Measurements from ENCODE around the gene GDI1. TPM values are rescaled to one million over a fixed set of nuclear protein-coding genes. Genes with fewer than 3 reads are reported as not detected.
A peak's percentile ranks its signal among the peaks of the same experiment; 100 is the strongest.

Gene GDI1
- total and polyA plus RNA-seq, 10 of the 15 experiments (the other 5 are each of a cell fraction or from before 2014, with no cell fraction given): 0.92 to 102 (median 49.6) TPM

GRCh38 chrX:154485150-154486051 lies 48.4 kb downstream of the GDI1 start:
- intact Hi-C loops (cut with micrococcal nuclease; ENCODE audit: unreplicated experiment): no loop called here
- BruUV-seq (replicated peaks): TSS peak; percentile 26
- ChIA-PET POLR2A (interaction anchor here (1.0 to 1.3 kb wide), 2 partner anchors 9 to 25 kb away, joined by 3 to 4 read pairs; no protein-coding TSS in a partner anchor), CTCF (interaction anchor here (1.0 to 2.1 kb wide), 2 partner anchors 42 to 86 kb away, joined by 5 to 6 read pairs; no protein-coding TSS in a partner anchor), RAD21 (ENCODE audit: unreplicated experiment) (interaction anchor here (1.4 kb wide), 1 partner anchor 12 kb away, joined by 4 read pairs; no protein-coding TSS in a partner anchor), SMC1A (ENCODE audit: uncharacterized antibody, unreplicated experiment) (interaction anchor here (1.5 to 1.6 kb wide), 2 partner anchors 8 to 41 kb away, joined by 3 to 7 read pairs; no protein-coding TSS in a partner anchor)
- Histone ChIP-seq H3K36me3 (ENCODE audit: control insufficient read depth in 2 of 2, insufficient read depth in 2 of 2, low read length in 1 of 2) (peaks cover 0 to 2% of the 10 kb centered on the region in 2 experiments; a peak in 2 of 4 replicates), H3K79me2 (ENCODE audit: control insufficient read depth, insufficient read depth, low read length) (peaks cover 21% of the 10 kb centered on the region), H3K4me1 (ENCODE audit: control insufficient read depth, insufficient read depth, low read length) (peaks cover 8% of the 10 kb centered on the region; the same call in 1 of the 2 replicates), H3K27ac (ENCODE audit: control insufficient read depth, insufficient read depth) (peak overlapping the region; percentile 42; the same call in 1 of the 2 replicates), H3K4me3 (peak overlapping the region; percentile 64), H2AFZ (ENCODE audit: control insufficient read depth, low read depth, low read length) (no peak overlapping the region), H4K20me1 (ENCODE audit: control insufficient read depth, insufficient read depth) (no peaks in the 10 kb centered on the region), H3K27me3 (replicated peaks in 1 of 2; ENCODE audit: control insufficient read depth in 2 of 2, insufficient read depth in 2 of 2, low read length in 1 of 2) (no peaks in the 10 kb centered on the region), H3K4me2 (ENCODE audit: control insufficient read depth, insufficient read depth) (peak overlapping the region; percentile 77), H3K9me3 (replicated peaks; ENCODE audit: control insufficient read depth, insufficient read depth, low read length) (no peaks in the 10 kb centered on the region; the same call in 2 of the 3 replicates), H3K9ac (ENCODE audit: control insufficient read depth, insufficient read depth, low read length) (peak overlapping the region; percentile 75)
- in situ Hi-C loops (cut with MboI): no loop called here
- FAIRE-seq (no peak), DNase-seq (ENCODE audit: low read depth, low spot score) (no peak), ATAC-seq (no peak)
- no peak for TF ChIP-seq MLLT1 (IDR thresholded peaks at IDR 0.05)
- TF ChIP-seq EGR1 (IDR thresholded peaks at IDR 0.05; ENCODE audit: borderline replicate concordance in 1 of 2, low read depth in 2 of 2, low read length in 2 of 2): 0 out of 3 replicates have a peak, but pooled peaks of 1 of the 2 experiments have one; percentile 14
- whole genome bisulfite sequencing (ENCODE audit: insufficient coverage, insufficient replicate concordance, low lambda C conversion rate, missing lambda C conversion rate): 60% methylated on average over 35 of the region's 35 CpGs
